ENCODE measurements around the gene KPNA5.

DNA sequence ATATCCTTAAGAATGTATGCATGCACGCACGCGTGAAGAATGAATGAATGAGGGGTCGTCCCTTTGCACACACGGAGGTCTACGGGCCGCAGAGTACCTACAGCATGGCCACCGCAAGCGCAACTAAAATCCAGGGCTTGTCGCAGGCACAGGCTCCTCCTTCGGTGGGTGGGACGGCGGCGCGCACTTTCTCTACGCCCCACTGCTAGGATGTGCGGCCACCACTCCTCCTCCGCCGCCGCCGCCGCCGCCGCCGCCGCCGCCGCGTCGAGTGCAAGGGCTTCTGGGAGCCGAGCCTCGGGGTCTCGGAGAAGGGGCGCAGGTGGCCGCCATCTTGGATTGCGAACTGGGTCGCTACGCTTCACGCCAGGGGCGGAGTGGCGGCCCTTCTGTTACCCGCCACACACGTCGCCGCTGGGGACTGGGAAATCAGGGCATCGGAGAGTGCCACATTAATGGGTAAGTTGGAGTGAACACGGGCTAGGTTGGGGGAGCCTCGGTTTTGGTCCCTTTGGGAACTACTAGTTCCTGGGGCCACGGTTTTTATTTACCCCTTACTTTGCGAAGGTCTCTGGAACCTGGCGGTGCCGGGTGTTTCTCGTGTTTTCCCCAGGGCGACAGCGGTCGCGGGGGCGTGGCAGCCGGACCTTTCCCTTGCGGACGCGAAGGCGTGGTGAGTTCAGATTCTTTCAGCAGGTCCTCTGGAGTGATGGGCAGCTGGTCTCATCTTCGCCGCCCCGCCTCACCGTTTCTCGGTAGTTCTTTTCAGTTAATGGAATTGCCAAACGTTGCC, at the start of gene KPNA5:
- 0 out of 2 replicates have a peak, but pooled peaks have one; percentile 20 for TF ChIP-seq MAZ (IDR thresholded peaks at IDR 0.05; ENCODE audit: borderline replicate concordance, low read depth, low read length)
- TF ChIP-seq MAZ (CRISPR knock-in tag; IDR thresholded peaks at IDR 0.05; ENCODE audit: low read depth): peak; percentile 90
- TF ChIP-seq BRCA1 (CRISPR knock-in tag; IDR thresholded peaks at IDR 0.05): peak; percentile 78; the same call in 1 of the 2 replicates
- TF ChIP-seq TBX3 (IDR thresholded peaks at IDR 0.05; ENCODE audit: borderline replicate concordance): no peak; the same call in 1 of the 2 replicates
- no peak for TF ChIP-seq NONO (IDR thresholded peaks at IDR 0.05)
- TF ChIP-seq NONO (CRISPR knock-in tag; conservative IDR thresholded peaks at IDR 0.05): peak; percentile 95
- no peak for TF ChIP-seq SP1 (IDR thresholded peaks at IDR 0.05)
- peak; percentile 74; the same call in 1 of the 2 replicates for TF ChIP-seq SP1 (CRISPR knock-in tag; IDR thresholded peaks at IDR 0.05)
